Testis (tissue), 3 donors: ENCODE data around the gene HBD. TPM values are rescaled to one million over a fixed set of nuclear protein-coding genes. Genes with fewer than 3 reads are reported as not detected.

Experiments used
- DNase-seq: peaks from one replicate; pipeline ENCODE4 v3.0.0-alpha.2; 2019
- H3K27ac ChIP-seq, 2 donors: fragments of 200-600 bp; sonication (generic); one replicate each; pipeline ENCODE4 v1.5.1; 2019
- H3K27me3 ChIP-seq: fragments of 200-600 bp; sonication (generic); one replicate; pipeline ENCODE4 v1.5.1; 2019
- H3K36me3 ChIP-seq: fragments of 200-600 bp; sonication (generic); one replicate; pipeline ENCODE4 v1.5.1; 2017; ENCODE audit warnings: low read depth; ENCODE audit errors: missing control alignments
- H3K4me1 ChIP-seq: fragments of 200-600 bp; sonication (generic); one replicate; pipeline ENCODE4 v1.5.1; 2019
- H3K4me3 ChIP-seq, 2 donors: fragments of 200-600 bp; sonication (generic); one replicate each; pipeline ENCODE4 v1.5.1; 2017 to 2019
- H3K9me3 ChIP-seq: fragments of 200-600 bp; sonication (generic); one replicate; pipeline ENCODE4 v1.5.1; 2017
- POLR2A ChIP-seq: fragments of 450-650 bp; IDR thresholded peaks from one replicate; pipeline ENCODE4 v1.6.1; 2017; ENCODE audit warnings: antibody characterized with exemption, mild to moderate bottlenecking, moderate library complexity
- WGBS, 2 donors: methylation state at CpG; one replicate each; pipeline ENCODE4 v1.1.5; 2018; 5-methylcytosine and 5-hydroxymethylcytosine counted together
- intact Hi-C: fragments of 100-400 bp; cut with DNase I; formaldehyde crosslinking; loops from one replicate; pipeline ENCODE4 v1.15.1; 2023; ENCODE audit warnings: low total_unique reads
- polyA plus RNA-seq: library from polyadenylated mRNA; stranded (reverse); fragments of 350-450 nt; fragmentation: Illumina TruSeq; extraction: RNeasy Lipid Tissue Mini Kit (QIAGEN cat#74804); gene quantifications from one replicate; pipeline ENCODE4 v1.2.3, GENCODE V29; 2014; ENCODE audit warnings: low read depth, low replicate concordance; ENCODE audit not compliant: insufficient read depth
- total RNA-seq, 2 donors: library from RNA; depleted of rRNA; stranded (reverse); fragments of >200 nt; gene quantifications; one replicate each; pipeline ENCODE4 v1.2.3, GENCODE V29; 2016
- TF ChIP-seq, protein P1 (sequence below), 3 experiments: fragments of 450-650 bp in 2 of 3; fragments of 200-600 bp in 1 of 3; sonication (generic) in 1 of 3; IDR thresholded peaks; one replicate each; pipeline ENCODE4 v1.5.1; 2016 to 2019; ENCODE audit warnings: antibody characterized with exemption in 3 of 3, mild to moderate bottlenecking in 2 of 3, moderate library complexity in 1 of 3

HBD gene
- total and polyA plus RNA-seq, 3 donors from 2014 or later, result not detected

DNA sequence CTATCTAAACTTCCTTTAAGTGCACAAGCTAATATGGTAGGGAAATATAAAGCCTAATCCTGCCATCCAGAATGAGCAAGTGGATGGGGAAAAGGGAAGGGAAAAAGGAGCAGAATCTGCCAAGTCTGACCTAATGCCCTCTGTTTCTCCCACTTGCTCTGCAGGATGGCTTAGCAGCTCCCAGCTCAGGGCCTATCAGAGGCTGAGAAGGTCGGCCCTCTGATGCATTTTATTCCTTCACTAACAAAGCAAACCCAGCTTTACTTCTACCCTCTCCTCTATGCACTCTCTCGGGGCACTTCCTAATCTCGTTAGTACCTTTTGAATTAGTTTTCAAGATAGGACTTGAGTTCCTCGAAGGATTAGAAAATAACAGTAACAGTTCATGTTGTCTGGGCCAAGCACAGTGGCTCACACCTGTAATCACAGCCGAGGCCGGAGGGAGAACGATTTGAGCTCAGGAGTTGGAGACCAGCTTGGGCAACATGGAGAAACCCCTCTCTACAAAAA lies 23.9 kb downstream of the HBD start:
- Histone ChIP-seq H3K36me3 (no peaks in the 10 kb centered on the region), H3K27ac (no peak overlapping the region), H3K27me3 (no peaks in the 10 kb centered on the region), H3K4me1 (no peaks in the 10 kb centered on the region), H3K9me3 (no peaks in the 10 kb centered on the region), H3K4me3 (no peak overlapping the region)
- DNase-seq, result no peak
- intact Hi-C loops, result no loop called here
- 55 to 58% methylated on average over 7 of the region's 7 CpGs for WGBS, 2 donors
- TF ChIP-seq, protein P1, sequence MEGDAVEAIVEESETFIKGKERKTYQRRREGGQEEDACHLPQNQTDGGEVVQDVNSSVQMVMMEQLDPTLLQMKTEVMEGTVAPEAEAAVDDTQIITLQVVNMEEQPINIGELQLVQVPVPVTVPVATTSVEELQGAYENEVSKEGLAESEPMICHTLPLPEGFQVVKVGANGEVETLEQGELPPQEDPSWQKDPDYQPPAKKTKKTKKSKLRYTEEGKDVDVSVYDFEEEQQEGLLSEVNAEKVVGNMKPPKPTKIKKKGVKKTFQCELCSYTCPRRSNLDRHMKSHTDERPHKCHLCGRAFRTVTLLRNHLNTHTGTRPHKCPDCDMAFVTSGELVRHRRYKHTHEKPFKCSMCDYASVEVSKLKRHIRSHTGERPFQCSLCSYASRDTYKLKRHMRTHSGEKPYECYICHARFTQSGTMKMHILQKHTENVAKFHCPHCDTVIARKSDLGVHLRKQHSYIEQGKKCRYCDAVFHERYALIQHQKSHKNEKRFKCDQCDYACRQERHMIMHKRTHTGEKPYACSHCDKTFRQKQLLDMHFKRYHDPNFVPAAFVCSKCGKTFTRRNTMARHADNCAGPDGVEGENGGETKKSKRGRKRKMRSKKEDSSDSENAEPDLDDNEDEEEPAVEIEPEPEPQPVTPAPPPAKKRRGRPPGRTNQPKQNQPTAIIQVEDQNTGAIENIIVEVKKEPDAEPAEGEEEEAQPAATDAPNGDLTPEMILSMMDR (IDR thresholded peaks at IDR 0.05), result no peak
- TF ChIP-seq POLR2A, result no peak

DNA sequence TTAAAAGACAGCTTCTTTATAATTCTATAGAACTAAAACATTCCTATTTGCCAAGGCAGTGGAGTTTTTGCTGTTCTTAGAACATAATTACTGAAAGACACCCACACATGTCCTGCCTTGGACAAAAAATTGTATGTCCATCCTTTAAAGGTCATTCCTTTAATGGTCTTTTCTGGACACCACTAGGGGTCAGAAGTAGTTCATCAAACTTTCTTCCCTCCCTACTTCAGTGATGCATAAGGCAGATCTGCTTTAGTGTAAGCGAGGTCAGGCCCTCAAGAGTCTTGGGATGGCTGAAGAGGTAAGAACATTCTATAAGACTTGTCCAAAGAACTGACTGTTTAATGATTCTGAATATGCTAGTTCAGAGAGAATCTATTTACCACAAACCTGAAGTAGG lies 29.5 kb downstream of the HBD start:
- Histone ChIP-seq H3K27ac (no peak overlapping the region), H3K36me3 (no peaks in the 10 kb centered on the region), H3K4me1 (no peaks in the 10 kb centered on the region), H3K27me3 (no peaks in the 10 kb centered on the region), H3K4me3 (no peak overlapping the region), H3K9me3 (no peaks in the 10 kb centered on the region)
- no peak for DNase-seq
- WGBS, 2 donors, result 38 to 39% methylated on average over 1 of the region's 1 CpG
- intact Hi-C loops, result no loop called here
- TF ChIP-seq, protein P1 (IDR thresholded peaks at IDR 0.05), result peak in 1 of 3 experiments; percentile 27
- TF ChIP-seq POLR2A, result no peak

DNA sequence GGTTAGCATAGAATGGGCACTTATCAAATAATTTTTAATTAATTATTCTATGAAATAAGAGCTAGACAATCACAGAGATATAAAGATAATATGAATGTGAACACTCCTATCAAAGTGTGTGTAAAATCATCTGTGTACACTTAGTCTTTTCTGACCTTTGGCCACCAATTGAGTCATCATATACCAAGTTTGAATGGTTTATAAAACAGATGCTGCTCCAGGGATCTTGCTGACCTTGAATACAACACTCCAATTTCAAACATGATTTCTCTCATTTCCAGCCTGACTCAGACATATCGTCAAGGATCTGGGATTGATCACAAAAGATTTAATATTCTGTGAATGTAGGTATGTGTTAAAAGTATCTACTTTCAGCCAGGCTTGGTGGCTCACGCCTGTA lies 30.9 kb downstream of the HBD start:
- Histone ChIP-seq H3K4me3 (no peak overlapping the region), H3K27me3 (no peaks in the 10 kb centered on the region), H3K36me3 (no peaks in the 10 kb centered on the region), H3K27ac (no peak overlapping the region), H3K4me1 (no peaks in the 10 kb centered on the region), H3K9me3 (no peaks in the 10 kb centered on the region)
- no peak for DNase-seq
- intact Hi-C loops, result no loop called here
- 66 to 77% methylated on average over 2 of the region's 2 CpGs for whole genome bisulfite sequencing, 2 donors
- TF ChIP-seq POLR2A, result no peak
- TF ChIP-seq, protein P1 (IDR thresholded peaks at IDR 0.05), result no peak

DNA sequence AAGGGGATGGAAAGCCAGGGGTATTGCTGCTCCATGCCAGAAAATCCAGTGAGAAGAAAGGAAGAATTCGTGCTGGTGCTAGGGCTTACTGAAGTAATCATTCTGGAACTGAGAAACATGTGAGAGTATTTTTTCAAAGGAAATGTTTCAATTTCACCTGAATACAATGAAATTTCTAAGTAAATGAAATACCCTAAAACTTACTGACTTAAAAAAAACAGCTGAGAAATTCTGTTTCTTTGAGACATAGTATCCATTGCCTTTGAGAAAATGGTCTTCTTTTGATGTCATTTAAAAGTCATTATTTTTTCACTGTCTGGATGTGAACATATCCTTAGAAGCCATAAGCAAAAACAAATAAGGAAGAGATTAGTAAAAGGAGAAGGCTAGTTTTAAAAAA lies 33.7 kb downstream of the HBD start, which contains the start of gene OR51V1:
TSS of gene OR51V1 (minus strand) at position 101 of the 400 bp plus-strand sequence. CDS start at position 101, 0 bp downstream.
- no peak within 1 kb of the TSS for H3K27ac ChIP-seq
- 57 to 81% methylated on average over 1 of the region's 1 CpG for WGBS, 2 donors
- H3K4me3 ChIP-seq, result no peak within 1 kb of the TSS
- no peaks in the 10 kb centered on the region for H3K4me1 ChIP-seq
- intact Hi-C loops, result no loop called here
- no peaks in the 10 kb centered on the region for H3K27me3 ChIP-seq
- H3K36me3 ChIP-seq, result no peaks in the 10 kb centered on the region
- DNase-seq, result no peak
- H3K9me3 ChIP-seq, result no peaks in the 10 kb centered on the region
- TF ChIP-seq, protein P1 (IDR thresholded peaks at IDR 0.05), result no peak
- TF ChIP-seq POLR2A, result no peak

GRCh38 chr11:5198285-5198684 lies 36.0 kb downstream of the HBD start:
- intact Hi-C loops, result no loop called here
- no peak for TF ChIP-seq POLR2A
- TF ChIP-seq, protein P1 (IDR thresholded peaks at IDR 0.05), result no peak
- Histone ChIP-seq H3K4me1 (no peaks in the 10 kb centered on the region), H3K36me3 (no peaks in the 10 kb centered on the region), H3K27ac (no peak overlapping the region), H3K9me3 (no peaks in the 10 kb centered on the region), H3K27me3 (no peaks in the 10 kb centered on the region), H3K4me3 (no peak overlapping the region)
- DNase-seq, result no peak
